Karpas-422 (cell line): ENCODE results near the gene APOBEC3H. TPM values are rescaled to one million over a fixed set of nuclear protein-coding genes. Genes with fewer than 3 reads are reported as not detected.

Experiments used
- DNase-seq: peaks from one replicate; pipeline ENCODE4 v3.0.0-alpha.2; 2015
- H2AFZ ChIP-seq: fragments of 200-600 bp; sonication (generic); 2 replicates; pipeline ENCODE4 v1.6.1; 2014; ENCODE audit warnings: antibody characterized with exemption, low read length, mixed read lengths
- H3K27ac ChIP-seq: fragments of 200-600 bp; sonication (generic); 2 replicates; pipeline ENCODE4 v1.5.1; 2014; ENCODE audit warnings: mild to moderate bottlenecking, low read length, moderate library complexity
- H3K27me3 ChIP-seq: fragments of 200-600 bp; sonication (generic); 2 replicates; pipeline ENCODE4 v1.6.1; 2014; ENCODE audit warnings: low read length, mixed read lengths
- H3K36me3 ChIP-seq: fragments of 200-600 bp; sonication (generic); 2 replicates; pipeline ENCODE4 v1.6.1; 2014; ENCODE audit warnings: low read length, mixed read lengths; ENCODE audit not compliant: insufficient read depth
- H3K4me1 ChIP-seq: fragments of 200-600 bp; sonication (generic); 2 replicates; pipeline ENCODE4 v1.6.1; 2014; ENCODE audit warnings: mild to moderate bottlenecking, low read length, mixed read lengths
- H3K4me2 ChIP-seq: fragments of 200-600 bp; sonication (generic); 2 replicates; pipeline ENCODE4 v1.6.1; 2014; ENCODE audit warnings: low read length, low read depth, mild to moderate bottlenecking; ENCODE audit not compliant: poor library complexity, severe bottlenecking
- H3K4me3 ChIP-seq: fragments of 200-600 bp; sonication (generic); 2 replicates; pipeline ENCODE4 v1.5.1; 2014; ENCODE audit warnings: mild to moderate bottlenecking, antibody characterized with exemption, low read length, mixed read lengths
- H3K79me2 ChIP-seq: fragments of 200-600 bp; sonication (generic); 2 replicates; pipeline ENCODE4 v1.6.1; 2014; ENCODE audit warnings: mild to moderate bottlenecking, low read length, mixed read lengths
- H3K9ac ChIP-seq: fragments of 200-600 bp; sonication (generic); 2 replicates; pipeline ENCODE4 v1.6.0; 2014; ENCODE audit warnings: low read length
- H3K9me2 ChIP-seq: fragments of 200-600 bp; sonication (generic), shearing (Covaris generic); replicated peaks from 2 replicates; pipeline ENCODE4 v1.6.0; 2014; ENCODE audit warnings: mild to moderate bottlenecking, low read length, moderate library complexity; ENCODE audit not compliant: insufficient read depth
- H3K9me3 ChIP-seq: fragments of 300-700, 200-600 bp; sonication (generic); 2 replicates; pipeline ENCODE4 v1.6.1; 2014; ENCODE audit warnings: low read length, mixed read lengths
- H4K20me1 ChIP-seq: fragments of 200-600 bp; sonication (generic); 2 replicates; pipeline ENCODE4 v1.6.1; 2014; ENCODE audit warnings: mild to moderate bottlenecking, antibody characterized with exemption, low read length, low read depth; ENCODE audit not compliant: insufficient read depth
- total RNA-seq: library from RNA; depleted of rRNA; stranded (reverse); fragments of >200 nt; shearing (Covaris generic); gene quantifications from 2 replicates; pipeline ENCODE4 v1.2.3, GENCODE V29; 2014; ENCODE audit warnings: low replicate concordance

APOBEC3H gene
- total RNA-seq, 1 experiment from 2014 or later: not detected

DNA sequence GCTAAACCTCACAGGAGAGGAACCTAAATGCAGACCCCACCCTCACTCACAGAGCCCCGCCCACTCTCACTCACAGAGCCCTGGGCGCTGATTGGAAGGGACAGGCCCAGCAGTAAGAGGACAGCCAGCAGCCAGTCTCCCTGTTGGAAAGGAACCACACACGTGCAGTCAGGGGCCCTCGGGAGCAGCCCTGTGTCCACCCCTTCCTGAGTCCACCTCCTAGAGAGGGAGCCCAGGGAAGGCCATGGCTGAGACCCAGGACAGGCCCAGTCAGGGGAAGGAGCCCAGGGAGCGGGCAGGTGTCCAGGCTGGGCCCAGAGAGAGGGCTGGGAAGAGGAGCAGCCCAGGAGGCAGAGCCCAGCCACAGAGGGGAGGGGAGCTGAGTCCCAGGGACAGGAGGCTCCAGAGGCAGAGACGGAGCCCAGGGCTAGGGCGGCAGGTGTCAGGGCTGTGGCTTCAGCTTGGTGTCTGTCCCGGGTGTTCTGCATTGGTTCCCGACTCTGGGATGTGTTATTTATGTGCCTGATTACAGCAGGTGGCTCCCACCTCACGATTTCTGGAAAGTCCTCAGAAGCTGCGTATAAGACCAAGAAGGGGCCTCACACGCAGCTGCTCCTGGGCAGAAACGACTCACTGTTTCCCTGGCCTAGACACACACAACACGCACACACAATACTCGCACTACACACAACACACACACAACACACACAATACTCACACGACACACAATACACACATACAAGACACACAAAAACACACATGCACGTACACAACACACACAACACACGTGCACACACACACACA lies 9.0 kb upstream of the APOBEC3H start:
- no peak overlapping the region for H3K9ac ChIP-seq
- no peaks in the 10 kb centered on the region for H3K9me2 ChIP-seq
- no peak overlapping the region for H3K4me3 ChIP-seq
- no peak for DNase-seq
- H3K79me2 ChIP-seq: no peaks in the 10 kb centered on the region
- H3K9me3 ChIP-seq: no peaks in the 10 kb centered on the region
- H3K4me1 ChIP-seq: no peaks in the 10 kb centered on the region
- H4K20me1 ChIP-seq: no peaks in the 10 kb centered on the region
- no peaks in the 10 kb centered on the region for H3K27me3 ChIP-seq
- no peak overlapping the region for H3K27ac ChIP-seq
- no peaks in the 10 kb centered on the region for H3K36me3 ChIP-seq
- H3K4me2 ChIP-seq: no peak overlapping the region
- H2AFZ ChIP-seq: no peak overlapping the region

DNA sequence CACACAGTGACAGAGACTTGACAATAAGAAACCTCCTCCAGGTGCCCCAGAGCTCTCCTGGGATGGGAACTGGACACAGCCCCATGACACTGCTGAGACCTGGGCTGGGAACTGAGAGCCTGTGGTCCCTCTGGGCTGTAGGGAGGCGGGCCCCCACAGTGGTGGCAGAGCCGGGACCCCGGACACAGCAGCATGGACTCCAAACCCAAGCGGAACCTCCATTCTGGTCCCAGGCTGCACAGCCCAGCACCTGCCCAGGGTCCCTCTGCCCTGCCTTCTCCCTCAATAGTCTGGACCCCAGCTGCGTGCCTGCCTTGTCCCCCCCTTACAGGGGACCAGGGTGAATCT lies 8.4 kb upstream of the APOBEC3H start:
- Histone ChIP-seq H3K9me3 (no peaks in the 10 kb centered on the region), H3K9ac (no peak overlapping the region), H3K4me2 (no peak overlapping the region), H3K4me3 (no peak overlapping the region), H4K20me1 (no peaks in the 10 kb centered on the region), H3K36me3 (no peaks in the 10 kb centered on the region), H3K9me2 (no peaks in the 10 kb centered on the region), H3K27me3 (no peaks in the 10 kb centered on the region), H3K27ac (no peak overlapping the region), H2AFZ (no peak overlapping the region), H3K4me1 (no peaks in the 10 kb centered on the region), H3K79me2 (no peaks in the 10 kb centered on the region)
- DNase-seq: no peak

- no peaks in the 10 kb centered on the region for H3K9me3 ChIP-seq
- no peak overlapping the region for H3K9ac ChIP-seq
- no peaks in the 10 kb centered on the region for H4K20me1 ChIP-seq
- no peaks in the 10 kb centered on the region for H3K79me2 ChIP-seq
- no peak overlapping the region for H3K4me2 ChIP-seq
- no peak for DNase-seq
- H3K27ac ChIP-seq: no peak overlapping the region
- no peaks in the 10 kb centered on the region for H3K27me3 ChIP-seq
- no peak overlapping the region for H3K4me3 ChIP-seq
- no peaks in the 10 kb centered on the region for H3K36me3 ChIP-seq
- H3K4me1 ChIP-seq: no peaks in the 10 kb centered on the region
- no peaks in the 10 kb centered on the region for H3K9me2 ChIP-seq
- no peak overlapping the region for H2AFZ ChIP-seq
Observed at GRCh38 chr22:39089928-39090327, 7.1 kb upstream of the APOBEC3H start.

- Histone ChIP-seq H3K36me3 (no peaks in the 10 kb centered on the region), H2AFZ (no peak overlapping the region), H3K4me1 (no peaks in the 10 kb centered on the region), H3K79me2 (no peaks in the 10 kb centered on the region), H4K20me1 (no peaks in the 10 kb centered on the region), H3K9ac (no peak overlapping the region), H3K27me3 (no peaks in the 10 kb centered on the region), H3K4me2 (no peak overlapping the region), H3K9me3 (no peaks in the 10 kb centered on the region), H3K27ac (no peak overlapping the region), H3K4me3 (no peak overlapping the region), H3K9me2 (no peaks in the 10 kb centered on the region)
- DNase-seq: no peak
Observed at GRCh38 chr22:39090426-39091064, 6.5 kb upstream of the APOBEC3H start.

GRCh38 chr22:39091126-39092081 lies 5.6 kb upstream of the APOBEC3H start:
- Histone ChIP-seq H3K9ac (no peak overlapping the region), H3K79me2 (no peaks in the 10 kb centered on the region), H3K4me2 (no peak overlapping the region), H4K20me1 (no peaks in the 10 kb centered on the region), H3K4me3 (no peak overlapping the region), H3K9me3 (no peaks in the 10 kb centered on the region), H3K9me2 (no peaks in the 10 kb centered on the region), H3K27ac (no peak overlapping the region), H3K27me3 (no peaks in the 10 kb centered on the region), H3K36me3 (no peaks in the 10 kb centered on the region), H2AFZ (no peak overlapping the region), H3K4me1 (no peaks in the 10 kb centered on the region)
- no peak for DNase-seq

- no peak overlapping the region for H3K27ac ChIP-seq
- no peaks in the 10 kb centered on the region for H3K27me3 ChIP-seq
- no peaks in the 10 kb centered on the region for H3K79me2 ChIP-seq
- no peaks in the 10 kb centered on the region for H4K20me1 ChIP-seq
- H3K9ac ChIP-seq: no peak overlapping the region
- no peak overlapping the region for H2AFZ ChIP-seq
- H3K4me3 ChIP-seq: no peak overlapping the region
- H3K4me2 ChIP-seq: no peak overlapping the region
- DNase-seq: no peak
- no peaks in the 10 kb centered on the region for H3K4me1 ChIP-seq
- no peaks in the 10 kb centered on the region for H3K9me2 ChIP-seq
- no peaks in the 10 kb centered on the region for H3K9me3 ChIP-seq
- no peaks in the 10 kb centered on the region for H3K36me3 ChIP-seq
Observed at GRCh38 chr22:39092111-39092862, 4.8 kb upstream of the APOBEC3H start.

- Histone ChIP-seq H3K4me3 (no peak overlapping the region), H3K4me1 (no peaks in the 10 kb centered on the region), H3K9me3 (no peaks in the 10 kb centered on the region), H3K79me2 (no peaks in the 10 kb centered on the region), H3K27me3 (no peaks in the 10 kb centered on the region), H3K4me2 (no peak overlapping the region), H3K36me3 (no peaks in the 10 kb centered on the region), H3K9me2 (no peaks in the 10 kb centered on the region), H4K20me1 (no peaks in the 10 kb centered on the region), H2AFZ (no peak overlapping the region), H3K9ac (no peak overlapping the region), H3K27ac (no peak overlapping the region)
- DNase-seq: no peak
Observed at GRCh38 chr22:39094717-39095389, 2.2 kb upstream of the APOBEC3H start.
